Activated naive CD8-positive, alpha-beta T cell treated with anti-CD3 and anti-CD28 coated beads, Interleukin-2, amount 50 U/mL, for 24 hours (primary cell): ENCODE results near the gene RAF1.
"Not testable (repeated sequence)": the region's sequence is repeated elsewhere in the genome, so short reads cannot be mapped to it uniquely, and the experiment has no call there.

Experiments
- ATAC-seq: fragments of 150-1000 bp; cut with Tn5 transposase; one replicate; pipeline ENCODE4 v1.10.0; 2021
- DNase-seq: peaks from one replicate; pipeline ENCODE4 v3.0.0; 2021
- H3K27ac Mint-ChIP-seq: one replicate; pipeline ENCODE4 v1.8.0; 2021; ENCODE audit warnings: mild to moderate bottlenecking, mixed read lengths
- H3K27me3 Mint-ChIP-seq: one replicate; pipeline ENCODE4 v1.8.0; 2021; ENCODE audit warnings: mixed read lengths
- H3K36me3 Mint-ChIP-seq: one replicate; pipeline ENCODE4 v1.8.0; 2021; ENCODE audit warnings: low read depth, mixed read lengths
- H3K4me1 Mint-ChIP-seq: one replicate; pipeline ENCODE4 v1.8.0; 2021; ENCODE audit warnings: mixed read lengths
- H3K4me3 Mint-ChIP-seq: one replicate; pipeline ENCODE4 v1.8.0; 2021; ENCODE audit warnings: mild to moderate bottlenecking, moderate library complexity, mixed read lengths
- H3K9me3 Mint-ChIP-seq: one replicate; pipeline ENCODE4 v1.8.0; 2021; ENCODE audit warnings: mixed read lengths

RAF1 gene

DNA sequence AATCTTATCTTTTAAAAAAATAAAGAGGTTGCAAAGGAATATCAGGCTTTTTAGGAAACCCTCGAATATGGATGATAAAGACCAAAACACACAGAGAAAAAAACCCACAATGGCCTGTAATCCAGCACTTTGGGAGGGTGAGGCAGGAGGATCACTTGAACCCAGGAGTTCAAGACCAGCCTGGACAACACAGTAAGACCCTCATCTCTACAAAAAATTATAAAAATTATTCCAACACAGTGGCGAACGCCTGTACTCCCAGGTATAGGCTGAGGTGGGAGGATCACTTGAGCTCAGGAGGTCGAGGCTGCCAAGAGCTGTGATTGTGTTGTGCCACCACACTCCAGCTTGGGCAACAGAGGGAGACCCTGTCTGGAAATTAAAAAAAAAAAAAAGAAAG lies 30.8 kb downstream of the RAF1 start:
- no peak for ATAC-seq
- Mint-ChIP-seq H3K27ac (no peak overlapping the region), H3K36me3 (peaks cover 15% of the 10 kb centered on the region), H3K27me3 (no peaks in the 10 kb centered on the region), H3K4me1 (peaks cover 49% of the 10 kb centered on the region), H3K9me3 (no peaks in the 10 kb centered on the region), H3K4me3 (peak overlapping the region; percentile 11)
- no peak for DNase-seq

DNA sequence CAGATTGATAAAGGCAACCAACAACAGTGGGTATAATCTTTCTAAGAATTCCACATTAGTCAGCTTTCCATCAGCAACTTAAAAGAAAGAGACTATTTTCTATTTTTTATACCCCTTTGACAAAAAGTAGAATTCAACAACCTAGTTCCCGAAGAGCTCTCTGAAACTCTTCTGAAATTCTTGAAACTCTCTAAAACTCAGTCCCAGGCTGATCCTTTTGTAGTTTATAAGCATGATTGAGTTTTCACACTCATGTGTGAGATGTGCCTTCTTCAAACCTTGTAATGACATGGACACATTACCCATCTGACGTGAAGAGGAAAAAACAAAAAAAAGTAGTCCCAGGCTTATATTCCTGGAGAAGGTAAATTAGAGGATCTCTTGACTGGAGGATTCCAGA lies 31.4 kb downstream of the RAF1 start:
- Mint-ChIP-seq H3K4me3 (peak overlapping the region; percentile 11), H3K9me3 (no peaks in the 10 kb centered on the region), H3K36me3 (peaks cover 12% of the 10 kb centered on the region), H3K27me3 (no peaks in the 10 kb centered on the region), H3K27ac (peak overlapping the region; percentile 60), H3K4me1 (peaks cover 52% of the 10 kb centered on the region)
- no peak for DNase-seq
- no peak for ATAC-seq

DNA sequence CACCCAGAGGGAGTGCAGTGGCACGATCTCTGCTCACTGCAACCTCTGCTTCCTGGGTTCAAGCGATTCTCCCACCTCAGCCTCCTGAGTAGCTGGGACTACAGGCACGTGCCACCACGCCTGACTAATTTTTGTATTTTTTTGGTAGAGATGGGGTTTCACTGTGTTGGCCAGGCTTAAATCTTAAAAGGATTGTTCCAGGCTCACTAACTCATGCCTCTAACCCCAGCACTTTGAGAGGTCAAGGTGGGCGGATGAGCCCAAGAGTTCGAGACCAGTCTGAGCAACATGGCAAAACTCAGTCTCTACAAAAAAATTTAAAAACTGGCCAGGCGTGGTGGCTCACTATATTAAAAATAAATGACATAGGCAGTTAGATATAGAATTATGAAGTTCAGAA lies 33.1 kb downstream of the RAF1 start:
- H3K4me3 Mint-ChIP-seq, H3K27ac Mint-ChIP-seq, H3K9me3 Mint-ChIP-seq, H3K36me3 Mint-ChIP-seq, H3K27me3 Mint-ChIP-seq: not testable (repeated sequence)
- H3K4me1 Mint-ChIP-seq, result peaks cover 62% of the 10 kb centered on the region
- peak; percentile 8 for DNase-seq
- peak; percentile 67 for ATAC-seq

DNA sequence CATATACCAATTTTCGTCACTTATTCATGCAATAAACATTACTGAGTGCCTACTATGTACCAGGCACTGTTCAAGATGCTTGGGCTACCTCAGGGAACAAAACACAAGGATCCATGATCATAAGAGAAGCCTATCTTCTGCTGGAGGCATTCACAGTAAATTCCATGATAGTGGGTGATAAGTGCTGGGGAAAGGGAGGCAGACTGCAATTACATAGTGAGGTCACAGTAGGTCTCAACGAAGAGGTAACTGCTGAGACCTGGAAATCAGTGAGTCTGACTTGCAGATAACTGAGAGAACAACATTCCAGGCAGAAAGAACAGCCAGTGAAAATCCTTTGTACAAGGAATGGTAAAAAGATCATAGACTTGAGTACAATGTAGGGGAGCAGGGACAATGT lies 33.6 kb downstream of the RAF1 start:
- no peaks in the 10 kb centered on the region for H3K27me3 Mint-ChIP-seq
- no peak overlapping the region for H3K4me3 Mint-ChIP-seq
- DNase-seq, result no peak
- peaks cover 68% of the 10 kb centered on the region for H3K4me1 Mint-ChIP-seq
- ATAC-seq, result no peak
- peaks cover 9% of the 10 kb centered on the region for H3K36me3 Mint-ChIP-seq
- no peak overlapping the region for H3K27ac Mint-ChIP-seq
- H3K9me3 Mint-ChIP-seq, result no peaks in the 10 kb centered on the region

DNA sequence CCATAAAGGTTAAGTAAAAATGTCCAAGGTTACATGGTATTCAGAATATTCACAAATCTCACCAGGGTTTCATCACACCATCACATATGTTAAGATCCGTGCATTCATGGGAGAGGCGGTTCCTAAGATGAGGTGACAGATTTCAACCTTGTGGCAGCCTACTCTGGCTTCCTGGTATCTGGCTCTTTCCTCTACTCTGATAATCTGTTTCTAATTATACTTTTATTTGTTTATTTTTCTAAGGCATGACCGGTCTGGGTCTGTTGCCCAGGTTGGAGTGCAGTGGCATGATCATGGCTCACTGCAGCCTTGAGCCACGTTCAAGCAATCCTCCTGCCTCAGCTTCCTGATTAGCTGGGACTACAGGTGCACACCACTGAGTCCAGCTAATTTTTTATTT lies 34.4 kb downstream of the RAF1 start:
- H3K27me3 Mint-ChIP-seq, result no peaks in the 10 kb centered on the region
- peaks cover 9% of the 10 kb centered on the region for H3K36me3 Mint-ChIP-seq
- no peak for DNase-seq
- ATAC-seq, result no peak
- no peaks in the 10 kb centered on the region for H3K9me3 Mint-ChIP-seq
- no peak overlapping the region for H3K27ac Mint-ChIP-seq
- peaks cover 73% of the 10 kb centered on the region for H3K4me1 Mint-ChIP-seq
- H3K4me3 Mint-ChIP-seq, result no peak overlapping the region

DNA sequence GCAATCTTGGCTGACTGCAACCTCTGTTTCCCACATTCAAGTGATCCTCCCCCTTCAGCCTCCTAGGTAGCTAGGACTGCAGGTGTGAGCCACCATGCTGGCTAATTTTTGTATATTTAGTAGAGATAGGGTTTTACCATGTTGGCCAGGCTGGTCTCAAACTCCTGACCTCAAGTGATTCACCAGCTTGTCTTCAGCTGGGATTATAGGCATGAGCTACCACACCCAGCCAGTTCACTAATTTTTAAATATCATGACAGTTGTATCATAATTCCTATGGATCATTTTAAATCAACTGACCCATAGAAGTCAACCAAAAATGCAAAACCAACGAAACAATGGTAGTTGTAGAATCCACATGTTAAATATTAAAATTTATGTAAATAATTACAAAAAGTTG lies 35.1 kb downstream of the RAF1 start:
- Mint-ChIP-seq H3K36me3 (peaks cover 4% of the 10 kb centered on the region), H3K27me3 (no peaks in the 10 kb centered on the region), H3K27ac (no peak overlapping the region), H3K4me3 (no peak overlapping the region), H3K4me1 (peaks cover 78% of the 10 kb centered on the region), H3K9me3 (no peaks in the 10 kb centered on the region)
- no peak for DNase-seq
- no peak for ATAC-seq

DNA sequence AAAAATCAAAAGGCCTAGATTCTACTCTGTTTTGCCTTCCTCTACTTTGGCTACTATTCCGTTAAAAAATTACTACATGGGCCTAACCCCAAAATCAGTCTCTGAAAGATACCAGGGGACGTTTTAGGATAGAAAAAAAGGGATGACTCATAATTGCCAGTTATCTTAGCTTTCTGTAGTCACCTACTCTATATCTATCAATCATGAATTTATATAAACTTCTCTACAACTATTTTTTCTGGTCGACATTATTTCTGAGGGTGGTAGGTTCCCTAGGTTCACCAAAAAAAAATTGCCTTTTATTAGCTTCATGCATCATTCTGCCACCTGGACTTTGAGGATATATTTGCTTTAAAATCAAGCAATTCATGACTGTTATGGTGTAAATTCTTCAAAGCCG lies 36.5 kb downstream of the RAF1 start:
- Mint-ChIP-seq H3K4me1 (peaks cover 77% of the 10 kb centered on the region), H3K9me3 (no peaks in the 10 kb centered on the region), H3K27me3 (no peaks in the 10 kb centered on the region), H3K27ac (peak overlapping the region; percentile 39), H3K36me3 (peaks cover 2% of the 10 kb centered on the region), H3K4me3 (no peak overlapping the region)
- DNase-seq (no peak), ATAC-seq (peak; percentile 48)

DNA sequence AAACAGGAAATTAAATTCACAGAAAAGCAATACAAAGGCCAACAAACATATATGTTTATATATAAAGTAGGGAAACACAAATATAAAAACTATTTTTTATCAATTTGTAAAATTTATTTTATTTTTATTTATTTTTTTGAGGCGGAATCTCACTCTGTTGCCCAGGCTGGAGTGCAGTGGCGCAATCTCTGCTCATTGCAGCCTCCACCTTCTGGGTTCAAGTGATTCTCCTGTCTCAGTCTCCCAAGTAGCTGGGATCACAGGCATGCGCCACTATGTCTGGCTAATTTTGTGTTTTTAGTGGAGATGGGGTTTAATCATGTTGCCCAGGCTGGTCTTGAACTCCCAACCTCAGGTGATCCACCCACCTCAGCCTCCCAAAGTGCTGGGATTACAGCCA lies 39.0 kb downstream of the RAF1 start:
- not testable (repeated sequence) for H3K9me3 Mint-ChIP-seq
- Mint-ChIP-seq H3K4me1 (peaks cover 63% of the 10 kb centered on the region), H3K27ac (peak overlapping the region; percentile 33)

DNA sequence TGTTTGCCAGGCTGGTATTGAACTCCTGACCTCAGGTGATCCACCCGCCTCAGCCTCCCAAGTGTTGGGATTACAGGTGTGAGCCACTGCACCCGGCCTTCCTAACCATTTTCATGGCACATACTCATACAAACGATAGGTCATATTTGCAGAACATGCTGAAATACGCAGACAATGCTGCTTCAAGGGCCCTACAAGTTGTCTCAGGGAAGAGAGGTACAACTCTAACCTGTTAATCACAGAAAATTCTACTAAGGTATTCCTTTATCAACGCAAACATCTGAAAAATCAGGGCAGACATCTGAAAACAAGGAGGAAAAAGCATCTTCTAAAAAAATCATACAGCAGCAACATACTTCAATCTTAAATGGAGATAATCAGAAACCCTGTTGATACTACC lies 39.9 kb downstream of the RAF1 start:
- Mint-ChIP-seq H3K9me3 (no peaks in the 10 kb centered on the region), H3K27ac (no peak overlapping the region), H3K36me3 (peaks cover 5% of the 10 kb centered on the region), H3K27me3 (no peaks in the 10 kb centered on the region), H3K4me3 (no peak overlapping the region), H3K4me1 (peaks cover 60% of the 10 kb centered on the region)
- DNase-seq, result no peak
- no peak for ATAC-seq

More for the DNA sequence above, 39.0 kb downstream of the RAF1 start:
- not testable (repeated sequence) for H3K27me3 Mint-ChIP-seq, H3K4me3 Mint-ChIP-seq, ATAC-seq, DNase-seq, H3K36me3 Mint-ChIP-seq

DNA sequence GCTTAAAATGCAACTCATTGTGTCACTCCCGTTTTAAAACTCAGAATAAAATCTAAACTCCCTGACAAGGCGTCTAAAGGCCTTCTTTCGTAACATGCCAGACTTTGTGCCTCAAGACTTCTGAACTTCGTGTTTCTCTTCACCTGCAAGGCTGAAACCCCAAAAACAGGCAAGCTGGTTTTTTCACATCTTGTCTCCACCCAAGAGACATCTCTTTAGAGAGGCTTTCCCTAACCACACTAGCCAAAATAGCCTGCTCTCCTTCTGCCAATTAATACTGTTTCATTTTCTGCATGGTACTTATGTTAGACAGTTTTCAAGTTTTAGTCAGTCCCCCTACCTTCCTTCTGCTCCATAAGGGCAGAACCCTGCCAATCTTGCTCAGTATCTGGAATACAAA lies 41.6 kb downstream of the RAF1 start:
- Mint-ChIP-seq H3K9me3 (no peaks in the 10 kb centered on the region), H3K4me3 (no peak overlapping the region)

DNA sequence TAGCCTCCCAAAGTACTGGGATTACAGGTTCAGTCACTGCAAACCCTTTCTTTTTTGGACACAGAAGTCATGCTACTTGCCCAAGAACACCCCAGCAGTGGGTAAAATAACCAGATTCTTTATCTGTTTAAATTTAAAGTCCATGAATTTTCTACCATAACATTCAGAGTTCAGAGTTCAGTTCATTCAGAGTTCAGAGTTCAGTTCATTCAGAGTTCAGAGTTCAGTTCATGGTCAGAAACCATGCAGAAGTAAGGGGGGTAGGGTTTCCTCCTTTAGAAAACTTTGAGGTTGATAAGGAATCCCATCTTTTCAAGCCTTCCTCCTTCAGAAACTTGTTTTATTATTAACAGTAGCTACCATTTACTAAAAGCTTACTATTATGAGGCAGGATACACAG lies 43.2 kb downstream of the RAF1 start:
- DNase-seq, result no peak
- Mint-ChIP-seq H3K4me1 (peaks cover 47% of the 10 kb centered on the region), H3K27ac (no peak overlapping the region), H3K36me3 (peaks cover 11% of the 10 kb centered on the region), H3K27me3 (no peaks in the 10 kb centered on the region), H3K9me3 (no peaks in the 10 kb centered on the region), H3K4me3 (no peak overlapping the region)
- ATAC-seq, result no peak

More for the DNA sequence above, 41.6 kb downstream of the RAF1 start:
- no peak for ATAC-seq
- Mint-ChIP-seq H3K27ac (no peak overlapping the region), H3K4me1 (peaks cover 52% of the 10 kb centered on the region), H3K36me3 (peaks cover 8% of the 10 kb centered on the region), H3K27me3 (no peaks in the 10 kb centered on the region)
- DNase-seq, result no peak

DNA sequence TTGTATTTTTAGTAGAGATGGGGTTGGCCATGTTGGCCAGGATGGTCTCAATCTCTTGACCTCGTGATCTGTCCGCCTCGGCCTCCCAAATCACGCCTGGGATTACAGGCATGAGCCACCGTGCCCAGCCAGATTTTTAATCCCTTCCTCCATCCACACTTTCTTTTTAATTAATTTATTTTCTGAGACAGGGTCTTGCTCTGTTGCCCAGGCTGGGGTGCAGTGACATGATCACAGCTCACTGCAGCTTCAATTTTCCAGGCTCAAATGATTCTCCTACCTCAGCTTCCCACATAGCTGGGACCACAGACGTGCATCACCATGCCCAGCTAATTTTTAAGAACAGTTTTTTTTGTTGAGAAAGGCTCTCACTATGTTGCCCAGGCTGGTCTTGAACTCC lies 43.6 kb downstream of the RAF1 start:
- DNase-seq (no peak), ATAC-seq (no peak)
- no peaks in the 10 kb centered on the region for H3K27me3 Mint-ChIP-seq
- H3K27ac Mint-ChIP-seq, result no peak overlapping the region
- peaks cover 45% of the 10 kb centered on the region for H3K4me1 Mint-ChIP-seq
- H3K4me3 Mint-ChIP-seq, result no peak overlapping the region
- no peaks in the 10 kb centered on the region for H3K9me3 Mint-ChIP-seq
- H3K36me3 Mint-ChIP-seq, result peaks cover 14% of the 10 kb centered on the region

DNA sequence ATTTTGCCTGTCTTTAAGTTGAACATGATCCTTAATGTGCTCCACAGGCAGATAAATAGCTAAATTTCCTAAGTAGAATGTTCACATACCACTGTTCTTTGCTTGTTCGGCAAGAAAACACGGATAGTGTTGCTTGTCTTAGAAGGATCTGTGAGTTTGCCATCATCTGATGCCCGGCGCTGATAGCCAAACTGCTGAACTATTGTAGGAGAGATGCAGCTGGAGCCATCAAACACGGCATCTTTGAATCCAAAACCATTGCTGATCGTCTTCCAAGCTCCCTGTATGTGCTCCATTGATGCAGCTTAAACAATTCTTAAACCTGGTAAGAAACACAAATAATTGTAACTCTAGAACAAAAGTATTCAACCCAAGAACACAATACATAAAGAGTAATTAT lies 45.5 kb downstream of the RAF1 start:
- H3K4me1 Mint-ChIP-seq, result peaks cover 45% of the 10 kb centered on the region

DNA sequence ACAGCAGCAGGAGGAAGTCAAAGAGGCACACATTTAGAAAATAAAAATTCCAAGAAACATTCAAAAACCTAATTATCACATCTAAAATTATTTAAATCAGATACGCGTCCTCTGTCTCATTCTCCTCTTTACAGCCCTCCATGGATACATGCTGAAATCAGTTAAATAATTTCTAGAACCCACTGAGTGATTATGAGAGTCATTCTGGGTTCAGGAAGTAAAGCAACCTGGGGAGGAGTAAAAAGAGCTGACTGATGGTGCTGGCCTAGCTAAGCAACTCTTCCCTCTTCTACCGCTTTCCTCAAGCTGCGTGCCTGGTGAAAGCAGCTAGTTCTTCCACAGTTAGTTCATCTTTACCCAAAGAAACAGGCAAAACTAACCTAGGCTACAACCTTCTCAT lies 48.7 kb downstream of the RAF1 start:
- Mint-ChIP-seq H3K9me3 (no peaks in the 10 kb centered on the region), H3K27me3 (no peaks in the 10 kb centered on the region), H3K36me3 (peaks cover 31% of the 10 kb centered on the region), H3K4me3 (no peak overlapping the region), H3K27ac (peak overlapping the region; percentile 63), H3K4me1 (peaks cover 45% of the 10 kb centered on the region)
- ATAC-seq (no peak), DNase-seq (no peak)

More for the DNA sequence above, 45.5 kb downstream of the RAF1 start:
- Mint-ChIP-seq H3K36me3 (peaks cover 27% of the 10 kb centered on the region), H3K27me3 (no peaks in the 10 kb centered on the region), H3K9me3 (no peaks in the 10 kb centered on the region), H3K4me3 (no peak overlapping the region), H3K27ac (no peak overlapping the region)
- no peak for ATAC-seq
- no peak for DNase-seq

DNA sequence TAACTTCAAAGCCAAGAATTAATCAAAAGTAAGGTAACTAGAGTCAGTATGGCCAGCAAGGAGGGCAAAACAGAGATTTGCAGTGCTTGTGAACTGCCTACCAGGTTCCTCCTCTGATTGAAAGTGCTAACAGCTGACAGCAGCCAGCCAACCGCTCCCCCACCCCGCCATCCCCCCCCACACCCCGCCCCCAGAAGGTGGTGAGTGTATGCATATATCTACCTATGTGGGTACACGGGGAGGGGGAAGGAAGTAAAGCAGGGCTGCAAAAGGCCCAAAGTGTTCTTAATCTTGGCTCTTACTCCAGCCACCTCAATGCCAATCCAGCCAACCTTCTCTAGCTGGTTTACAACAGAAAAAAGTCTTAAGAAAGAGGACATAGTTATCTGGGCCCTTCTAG lies 50.7 kb downstream of the RAF1 start:
- H3K36me3 Mint-ChIP-seq, result peaks cover 33% of the 10 kb centered on the region
- no peak overlapping the region for H3K4me3 Mint-ChIP-seq
- peaks cover 45% of the 10 kb centered on the region for H3K4me1 Mint-ChIP-seq
- no peaks in the 10 kb centered on the region for H3K9me3 Mint-ChIP-seq
- ATAC-seq (peak; percentile 44), DNase-seq (no peak)
- no peaks in the 10 kb centered on the region for H3K27me3 Mint-ChIP-seq
- peak overlapping the region; percentile 71 for H3K27ac Mint-ChIP-seq

DNA sequence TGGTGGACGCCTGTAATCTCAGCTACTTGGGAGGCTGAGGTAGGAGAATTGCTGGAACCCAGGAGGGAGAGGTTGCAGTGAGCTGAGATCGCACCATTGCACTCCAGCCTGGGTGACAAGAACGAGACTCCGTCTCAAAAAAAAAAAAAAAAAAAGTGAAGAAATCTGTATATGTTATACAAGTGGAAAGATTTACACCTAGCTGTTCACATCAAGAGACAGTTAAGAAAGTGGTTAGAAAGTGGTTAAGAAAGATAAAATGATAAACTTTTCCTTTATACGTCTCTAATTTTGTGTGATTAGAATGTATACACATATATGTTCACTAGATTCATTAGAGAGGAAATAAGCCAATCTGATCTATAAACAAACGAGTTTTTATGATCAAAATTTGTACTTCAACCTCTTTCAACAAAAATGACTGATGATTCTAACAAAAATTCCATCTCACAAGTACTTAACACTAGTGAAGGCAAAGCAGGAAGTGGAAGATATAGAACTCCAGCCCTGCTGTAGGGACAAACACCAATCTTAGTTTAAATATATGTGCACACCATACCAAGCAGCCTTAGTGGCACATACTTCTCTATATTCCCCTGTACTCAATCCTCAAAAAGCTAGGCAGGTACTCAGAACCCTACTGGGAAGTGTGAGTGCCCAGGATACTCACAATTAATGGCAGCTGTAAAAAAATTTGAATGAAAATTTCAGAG lies 51.2 kb downstream of the RAF1 start:
- Mint-ChIP-seq H3K4me1 (peaks cover 49% of the 10 kb centered on the region), H3K4me3 (no peak overlapping the region), H3K9me3 (no peaks in the 10 kb centered on the region), H3K27me3 (no peaks in the 10 kb centered on the region), H3K36me3 (peaks cover 38% of the 10 kb centered on the region), H3K27ac (peak overlapping the region; percentile 71)
- ATAC-seq, result peak; percentile 30
- DNase-seq, result no peak
